GM23248 (cell line): Measurements from ENCODE around the gene TOMM70. TPM values are rescaled to one million over a fixed set of nuclear protein-coding genes. Genes with fewer than 3 reads are reported as not detected.

Experiments
- DNase-seq: peaks from one replicate; pipeline ENCODE4 v3.0.0-alpha.2; 2015
- H2AFZ ChIP-seq: fragments of 200-600 bp; sonication (generic); 2 replicates; pipeline ENCODE4 v1.6.1; 2016; ENCODE audit warnings: antibody characterized with exemption
- H3F3A ChIP-seq: fragments of 200-600 bp; sonication (generic); 2 replicates; pipeline ENCODE4 v1.6.1; 2016; ENCODE audit warnings: mild to moderate bottlenecking, antibody characterized with exemption, mixed run types; ENCODE audit not compliant: insufficient read depth
- H3K27ac ChIP-seq: fragments of 200-600 bp; sonication (generic); 2 replicates; pipeline ENCODE4 v1.5.1; 2016; ENCODE audit warnings: mild to moderate bottlenecking
- H3K27me3 ChIP-seq: fragments of 200-600 bp; sonication (generic); replicated peaks from 2 replicates; pipeline ENCODE4 v1.6.1; 2016; ENCODE audit warnings: mild to moderate bottlenecking; ENCODE audit not compliant: insufficient read depth
- H3K36me3 ChIP-seq: fragments of 200-600 bp; sonication (generic); 2 replicates; pipeline ENCODE4 v1.6.1; 2016; ENCODE audit warnings: low read depth, mild to moderate bottlenecking
- H3K4me1 ChIP-seq: fragments of 200-600 bp; sonication (generic); 2 replicates; pipeline ENCODE4 v1.6.1; 2016; ENCODE audit warnings: mild to moderate bottlenecking; ENCODE audit not compliant: insufficient read depth
- H3K4me2 ChIP-seq: fragments of 200-600 bp; sonication (generic); one replicate; pipeline ENCODE4 v1.6.1; 2016; ENCODE audit warnings: mild to moderate bottlenecking; ENCODE audit not compliant: unreplicated experiment
- H3K4me3 ChIP-seq: fragments of 200-600 bp; sonication (generic); 2 replicates; pipeline ENCODE4 v1.5.1; 2016; ENCODE audit warnings: mild to moderate bottlenecking
- H3K79me2 ChIP-seq: fragments of 200-600 bp; sonication (generic); 2 replicates; pipeline ENCODE4 v1.6.1; 2016; ENCODE audit warnings: mild to moderate bottlenecking; ENCODE audit not compliant: insufficient read depth
- H3K9ac ChIP-seq: fragments of 200-600 bp; sonication (generic); 2 replicates; pipeline ENCODE4 v1.6.1; 2016; ENCODE audit warnings: mild to moderate bottlenecking
- H3K9me2 ChIP-seq: fragments of 200-600 bp; sonication (generic); 2 replicates; pipeline ENCODE4 v1.6.1; 2016; ENCODE audit warnings: mixed run types, mild to moderate bottlenecking, moderate library complexity; ENCODE audit not compliant: insufficient read depth
- H3K9me3 ChIP-seq: fragments of 200-600 bp; sonication (generic); one replicate; pipeline ENCODE4 v1.6.1; 2017; ENCODE audit warnings: low read depth
- H4K20me1 ChIP-seq: fragments of 200-600 bp; sonication (generic); 2 replicates; pipeline ENCODE4 v1.6.0; 2016; ENCODE audit not compliant: insufficient read depth
- EZH2 ChIP-seq: fragments of 200-600 bp; sonication (generic); IDR thresholded peaks from 2 replicates; pipeline ENCODE4 v1.6.1; 2018; ENCODE audit warnings: antibody characterized with exemption, mild to moderate bottlenecking; ENCODE audit not compliant: insufficient read depth, poor library complexity, severe bottlenecking
- EZH2phosphoT487 ChIP-seq: fragments of 200-600 bp; sonication (generic); IDR thresholded peaks from 2 replicates; pipeline ENCODE4 v1.6.1; 2018; ENCODE audit warnings: antibody characterized with exemption, moderate library complexity, mild to moderate bottlenecking, low read depth; ENCODE audit not compliant: insufficient read depth
- WGBS, 2 experiments: methylation state at CpG; one replicate each; pipeline ENCODE4 v1.1.6; 2015 to 2017; ENCODE audit warnings: low lambda C conversion rate in 2 of 2, low coverage in 1 of 2; ENCODE audit errors: missing lambda C conversion rate in 2 of 2; 5-methylcytosine and 5-hydroxymethylcytosine counted together
- in situ Hi-C: fragments of 300-500 bp; cut with MboI; formaldehyde crosslinking; loops from 2 replicates; pipeline ENCODE4 v1.15.0; 2020
- polyA plus RNA-seq: library from polyadenylated mRNA; unstranded; fragments of >200 nt; fragmentation: Nextera tagmentation; extraction: Ambion mirVana; gene quantifications from 2 replicates; pipeline ENCODE4 v1.2.1, GENCODE V29; 2016
- total RNA-seq: library from RNA; depleted of rRNA; stranded (reverse); fragments of >200 nt; shearing (Covaris generic); gene quantifications from 2 replicates; pipeline ENCODE4 v1.2.3, GENCODE V29; 2014

Gene TOMM70
- total and polyA plus RNA-seq, 2 experiments from 2014 or later, result 21.5 to 50.7 TPM

DNA sequence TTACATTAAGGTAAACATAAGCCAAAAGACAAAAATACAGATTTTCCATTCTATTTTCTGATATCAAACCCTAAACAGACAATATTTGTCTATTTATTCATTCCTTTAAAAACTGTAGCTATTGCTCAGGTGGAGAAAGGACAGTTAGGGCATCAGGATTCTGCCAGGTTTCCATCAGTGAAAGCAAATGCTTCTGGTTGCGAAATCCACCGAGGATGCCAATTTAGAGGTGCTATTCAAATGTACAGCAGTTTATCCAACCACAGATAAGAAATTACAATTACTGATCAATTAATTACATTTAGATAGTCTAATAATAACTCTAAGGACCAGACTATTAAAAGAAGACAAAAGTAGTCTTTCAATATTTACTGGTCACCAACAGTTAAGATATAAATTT is 3.9 kb downstream of the TOMM70 start:
- H3K9me3 ChIP-seq, result no peaks in the 10 kb centered on the region
- H3K79me2 ChIP-seq, result peaks cover 91% of the 10 kb centered on the region
- H3K27me3 ChIP-seq, result no peaks in the 10 kb centered on the region
- H3K4me1 ChIP-seq, result peaks cover 15% of the 10 kb centered on the region
- H3K36me3 ChIP-seq, result no peaks in the 10 kb centered on the region
- H2AFZ ChIP-seq, result no peak overlapping the region
- in situ Hi-C loops, result no loop called here
- DNase-seq, result peak; percentile 11
- no peak overlapping the region for H3K9ac ChIP-seq
- H4K20me1 ChIP-seq, result no peaks in the 10 kb centered on the region
- no peak overlapping the region for H3K4me3 ChIP-seq
- peaks cover 8% of the 10 kb centered on the region; the same call in 1 of the 2 replicates for H3F3A ChIP-seq
- 86 to 93% methylated on average over 2 of the region's 2 CpGs for WGBS, 2 experiments
- TF ChIP-seq EZH2phosphoT487 (no peak), EZH2 (no peak)
- H3K9me2 ChIP-seq, result no peaks in the 10 kb centered on the region
- no peak overlapping the region for H3K27ac ChIP-seq
- no peak overlapping the region for H3K4me2 ChIP-seq

- no peaks in the 10 kb centered on the region for H3K27me3 ChIP-seq
- 74 to 75% methylated on average over 2 of the region's 2 CpGs for WGBS, 2 experiments
- H4K20me1 ChIP-seq, result no peaks in the 10 kb centered on the region
- no peaks in the 10 kb centered on the region for H3K9me2 ChIP-seq
- in situ Hi-C loops, result no loop called here
- H3K9ac ChIP-seq, result no peak overlapping the region
- 0 out of 2 replicates have a peak, but pooled peaks cover 4% of the 10 kb centered on the region for H3F3A ChIP-seq
- H2AFZ ChIP-seq, result no peak overlapping the region
- peaks cover 15% of the 10 kb centered on the region for H3K4me1 ChIP-seq
- no peak overlapping the region for H3K4me2 ChIP-seq
- H3K79me2 ChIP-seq, result peaks cover 100% of the 10 kb centered on the region
- H3K4me3 ChIP-seq, result no peak overlapping the region
- no peak overlapping the region for H3K27ac ChIP-seq
- TF ChIP-seq EZH2phosphoT487, result no peak
- no peak for TF ChIP-seq EZH2
- no peaks in the 10 kb centered on the region for H3K36me3 ChIP-seq
- no peaks in the 10 kb centered on the region for H3K9me3 ChIP-seq
- no peak for DNase-seq
Observed at GRCh38 chr3:100395679-100396431, 5.0 kb downstream of the TOMM70 start.

DNA sequence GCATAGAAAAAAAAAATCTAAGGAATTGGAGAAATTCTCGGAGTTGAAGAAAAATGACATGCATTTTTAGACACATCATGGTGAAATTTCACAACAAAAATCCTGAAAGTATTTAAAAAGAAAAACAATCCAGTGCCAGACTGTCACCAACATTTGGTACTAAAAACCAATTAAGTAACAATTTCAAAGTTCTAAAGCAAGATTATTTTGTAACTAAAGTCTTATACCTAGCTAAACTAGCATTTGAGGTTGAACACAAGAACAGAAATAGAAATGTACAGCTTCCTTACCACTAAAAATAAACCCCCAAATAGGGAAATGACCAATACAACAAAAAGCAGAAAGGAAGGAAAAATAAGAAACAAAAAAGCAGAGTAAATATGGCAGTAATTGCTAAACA is 11.9 kb downstream of the TOMM70 start:
- no peaks in the 10 kb centered on the region for H3K9me3 ChIP-seq
- WGBS, 2 experiments, result 100% methylated on average over 1 of the region's 1 CpG
- no peaks in the 10 kb centered on the region for H3F3A ChIP-seq
- H3K36me3 ChIP-seq, result peaks cover 30% of the 10 kb centered on the region; the same call in 1 of the 2 replicates
- TF ChIP-seq EZH2phosphoT487, result no peak
- TF ChIP-seq EZH2, result no peak
- in situ Hi-C loops, result no loop called here
- no peaks in the 10 kb centered on the region for H3K9me2 ChIP-seq
- H3K4me3 ChIP-seq, result no peak overlapping the region
- DNase-seq, result no peak
- no peaks in the 10 kb centered on the region for H3K27me3 ChIP-seq
- no peak overlapping the region for H3K9ac ChIP-seq
- peaks cover 4% of the 10 kb centered on the region; the same call in 1 of the 2 replicates for H4K20me1 ChIP-seq
- H3K4me2 ChIP-seq, result no peak overlapping the region
- H3K4me1 ChIP-seq, result peaks cover 21% of the 10 kb centered on the region
- H2AFZ ChIP-seq, result no peak overlapping the region
- peaks cover 100% of the 10 kb centered on the region for H3K79me2 ChIP-seq
- no peak overlapping the region for H3K27ac ChIP-seq

DNA sequence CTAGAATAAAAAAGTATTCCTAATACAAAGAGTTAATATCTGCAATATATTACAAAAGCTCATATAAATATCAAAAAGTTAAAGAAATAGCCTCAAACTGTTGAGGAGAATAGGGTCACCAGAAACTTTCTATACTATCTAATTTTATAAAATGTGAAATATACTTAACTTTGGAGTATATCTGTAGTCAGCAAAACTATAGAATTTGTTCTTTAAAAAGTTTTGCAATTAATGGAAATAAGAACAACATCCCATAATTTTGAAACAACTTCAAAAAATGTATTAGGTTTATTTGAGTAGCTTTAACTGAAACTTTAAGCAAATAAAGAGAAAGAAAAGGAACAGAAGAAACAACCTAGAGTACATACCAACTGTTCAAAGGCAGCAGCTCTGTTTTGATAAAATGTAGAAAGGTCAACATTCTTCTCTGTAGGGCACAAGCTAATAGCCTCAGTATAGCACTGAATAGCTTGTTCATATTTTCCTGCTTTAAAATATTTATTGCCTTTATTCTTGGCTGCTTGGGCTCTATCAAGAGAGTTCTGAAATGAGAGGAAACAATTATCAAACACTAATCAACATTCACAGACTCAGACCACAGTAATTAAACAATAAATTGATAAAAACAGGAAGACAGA is 14.3 kb downstream of the TOMM70 start:
- Histone ChIP-seq H3K9me3 (no peaks in the 10 kb centered on the region), H3K4me3 (no peak overlapping the region), H3K4me1 (peaks cover 21% of the 10 kb centered on the region), H2AFZ (no peak overlapping the region), H3K4me2 (peak overlapping the region; percentile 31), H4K20me1 (peaks cover 4% of the 10 kb centered on the region; the same call in 1 of the 2 replicates), H3K9me2 (no peaks in the 10 kb centered on the region), H3K27ac (no peak overlapping the region), H3K27me3 (no peaks in the 10 kb centered on the region), H3K79me2 (peaks cover 100% of the 10 kb centered on the region), H3K36me3 (peaks cover 55% of the 10 kb centered on the region), H3F3A (no peaks in the 10 kb centered on the region), H3K9ac (no peak overlapping the region)
- no peak for DNase-seq
- in situ Hi-C loops, result no loop called here
- TF ChIP-seq EZH2phosphoT487 (no peak), EZH2 (no peak)
